SK-N-SH treated with all-trans-retinoic acid at 6 μM for 48 hours (cell line): ENCODE measurements around the gene PIK3R6.
"Not testable (repeated sequence)": the region's sequence is repeated elsewhere in the genome, so short reads cannot be mapped to it uniquely, and the experiment has no call there.

Experiments used
- ATAC-seq: fragments of 200-7000 bp; cut with Tn5 transposase; 3 replicates; pipeline ENCODE4 v1.9.1; 2020; ENCODE audit warnings: mild to moderate bottlenecking, moderate library complexity
- BACH2 ChIP-seq: fragments of 250-450 bp; sonication (Bioruptor Pico); IDR thresholded peaks from 2 replicates; pipeline ENCODE4 v1.9.0; 2021; ENCODE audit warnings: mild to moderate bottlenecking, borderline replicate concordance
- CSDC2 ChIP-seq: fragments of 250-450 bp; sonication (Bioruptor Pico); IDR thresholded peaks from 2 replicates; pipeline ENCODE4 v1.5.0; 2020; ENCODE audit warnings: mild to moderate bottlenecking, moderate library complexity
- ESRRG ChIP-seq: fragments of 250-450 bp; sonication (Bioruptor Pico); IDR thresholded peaks from 2 replicates; pipeline ENCODE4 v1.6.1; 2021; ENCODE audit warnings: mild to moderate bottlenecking
- GLIS3 ChIP-seq: fragments of 250-450 bp; sonication (Bioruptor Pico); IDR thresholded peaks from 2 replicates; pipeline ENCODE4 v1.5.0; 2020; ENCODE audit warnings: mild to moderate bottlenecking, moderate library complexity
- ISL1 ChIP-seq: fragments of 250-450 bp; sonication (Bioruptor Pico); IDR thresholded peaks from 2 replicates; pipeline ENCODE4 v2.1.2; 2022; ENCODE audit warnings: mild to moderate bottlenecking, moderate library complexity
- OSR1 ChIP-seq: fragments of 250-450 bp; sonication (Bioruptor Pico); IDR thresholded peaks from 2 replicates; pipeline ENCODE4 v1.8.0; 2022; ENCODE audit warnings: moderate library complexity, mild to moderate bottlenecking, inconsistent platforms
- PPARA ChIP-seq: fragments of 250-450 bp; sonication (Bioruptor Pico); IDR thresholded peaks from 2 replicates; pipeline ENCODE4 v1.5.0; 2020; ENCODE audit warnings: mild to moderate bottlenecking, borderline replicate concordance
- SNAI2 ChIP-seq: fragments of 250-450 bp; sonication (Bioruptor Pico); IDR thresholded peaks from 2 replicates; pipeline ENCODE4 v1.5.0; 2020; ENCODE audit warnings: mild to moderate bottlenecking, moderate library complexity
- TCF4 ChIP-seq: fragments of 250-450 bp; sonication (Bioruptor Pico); IDR thresholded peaks from 2 replicates; pipeline ENCODE4 v1.8.0; 2021; ENCODE audit warnings: mild to moderate bottlenecking, moderate library complexity, borderline replicate concordance
- TOX ChIP-seq: fragments of 250-450 bp; sonication (Bioruptor Pico); IDR thresholded peaks from 2 replicates; pipeline ENCODE4 v1.8.0; 2021; ENCODE audit warnings: mild to moderate bottlenecking, moderate library complexity, borderline replicate concordance
- ZC3H10 ChIP-seq: fragments of 250-450 bp; sonication (Bioruptor Pico); IDR thresholded peaks from 2 replicates; pipeline ENCODE4 v1.5.1; 2021; ENCODE audit warnings: mild to moderate bottlenecking, moderate library complexity
- ZFP3 ChIP-seq: fragments of 250-450 bp; sonication (Bioruptor Pico); IDR thresholded peaks from 2 replicates; pipeline ENCODE4 v1.5.0; 2020; ENCODE audit warnings: mild to moderate bottlenecking, moderate library complexity
- ZNF565 ChIP-seq: fragments of 450-650 bp; formaldehyde crosslinking; conservative IDR thresholded peaks from 2 replicates; pipeline ENCODE4 v1.5.0; 2020; ENCODE audit warnings: low read depth, mild to moderate bottlenecking, moderate library complexity
- ZNF70 ChIP-seq: fragments of 450-650 bp; formaldehyde crosslinking; IDR thresholded peaks from 2 replicates; pipeline ENCODE4 v1.5.0; 2020; ENCODE audit warnings: mild to moderate bottlenecking, moderate library complexity
- ZNF8 ChIP-seq: fragments of 450-650 bp; formaldehyde crosslinking; IDR thresholded peaks from 2 replicates; pipeline ENCODE4 v1.5.0; 2020; ENCODE audit warnings: mild to moderate bottlenecking, moderate library complexity
- TF ChIP-seq, protein P1 (sequence below): fragments of 250-450 bp; sonication (Bioruptor Pico); IDR thresholded peaks from 2 replicates; pipeline ENCODE4 v1.5.1; 2020; ENCODE audit warnings: low read depth, mild to moderate bottlenecking, moderate library complexity
- TF ChIP-seq, protein P2 (sequence below): fragments of 250-450 bp; sonication (Bioruptor Pico); IDR thresholded peaks from 2 replicates; pipeline ENCODE4 v1.5.1; 2021; ENCODE audit warnings: mild to moderate bottlenecking, moderate library complexity
- TF ChIP-seq, protein P3 (sequence below): fragments of 250-450 bp; sonication (Bioruptor Pico); IDR thresholded peaks from 2 replicates; pipeline ENCODE4 v1.8.0; 2021; ENCODE audit warnings: low read depth, mild to moderate bottlenecking, moderate library complexity, borderline replicate concordance
- TF ChIP-seq, protein P4 (sequence below): fragments of 250-450 bp; sonication (Bioruptor Pico); IDR thresholded peaks from 2 replicates; pipeline ENCODE4 v1.5.0; 2020; ENCODE audit warnings: mild to moderate bottlenecking, moderate library complexity

PIK3R6 gene

DNA sequence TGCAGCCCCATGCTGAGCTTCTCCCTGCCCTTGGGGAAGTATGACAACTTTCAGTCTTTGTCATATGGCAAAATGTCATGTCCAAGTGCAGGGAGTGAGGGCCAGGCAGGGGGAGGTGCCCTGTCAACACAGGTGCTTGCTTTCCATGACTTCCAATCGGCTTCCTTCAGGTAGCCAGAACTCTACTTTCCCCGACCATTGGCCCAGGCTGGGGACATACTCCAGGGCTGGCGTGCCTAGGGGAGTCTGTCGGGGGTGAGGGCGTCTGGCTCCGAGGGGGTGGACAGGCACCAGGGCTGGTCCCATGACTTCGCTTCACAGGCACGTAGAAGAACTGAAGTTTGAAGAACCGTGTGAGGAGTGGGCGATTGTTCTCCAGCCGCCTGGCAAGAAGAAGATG is 19.8 kb upstream of the PIK3R6 start:
- TF ChIP-seq ESRRG (no peak), OSR1 (CRISPR knock-in tag) (no peak), CSDC2 (CRISPR knock-in tag) (no peak), TCF4 (CRISPR knock-in tag) (no peak), ZNF8 (CRISPR knock-in tag) (no peak), TOX (no peak), SNAI2 (CRISPR knock-in tag) (no peak), ZNF70 (CRISPR knock-in tag) (no peak), ISL1 (no peak), BACH2 (CRISPR knock-in tag) (no peak), ZC3H10 (CRISPR knock-in tag) (no peak), GLIS3 (CRISPR knock-in tag) (no peak)
- TF ChIP-seq, protein P1, sequence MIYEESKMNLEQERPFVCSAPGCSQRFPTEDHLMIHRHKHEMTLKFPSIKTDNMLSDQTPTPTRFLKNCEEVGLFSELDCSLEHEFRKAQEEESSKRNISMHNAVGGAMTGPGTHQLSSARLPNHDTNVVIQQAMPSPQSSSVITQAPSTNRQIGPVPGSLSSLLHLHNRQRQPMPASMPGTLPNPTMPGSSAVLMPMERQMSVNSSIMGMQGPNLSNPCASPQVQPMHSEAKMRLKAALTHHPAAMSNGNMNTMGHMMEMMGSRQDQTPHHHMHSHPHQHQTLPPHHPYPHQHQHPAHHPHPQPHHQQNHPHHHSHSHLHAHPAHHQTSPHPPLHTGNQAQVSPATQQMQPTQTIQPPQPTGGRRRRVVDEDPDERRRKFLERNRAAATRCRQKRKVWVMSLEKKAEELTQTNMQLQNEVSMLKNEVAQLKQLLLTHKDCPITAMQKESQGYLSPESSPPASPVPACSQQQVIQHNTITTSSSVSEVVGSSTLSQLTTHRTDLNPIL (CRISPR knock-in tag) = no peak
- TF ChIP-seq, protein P2, sequence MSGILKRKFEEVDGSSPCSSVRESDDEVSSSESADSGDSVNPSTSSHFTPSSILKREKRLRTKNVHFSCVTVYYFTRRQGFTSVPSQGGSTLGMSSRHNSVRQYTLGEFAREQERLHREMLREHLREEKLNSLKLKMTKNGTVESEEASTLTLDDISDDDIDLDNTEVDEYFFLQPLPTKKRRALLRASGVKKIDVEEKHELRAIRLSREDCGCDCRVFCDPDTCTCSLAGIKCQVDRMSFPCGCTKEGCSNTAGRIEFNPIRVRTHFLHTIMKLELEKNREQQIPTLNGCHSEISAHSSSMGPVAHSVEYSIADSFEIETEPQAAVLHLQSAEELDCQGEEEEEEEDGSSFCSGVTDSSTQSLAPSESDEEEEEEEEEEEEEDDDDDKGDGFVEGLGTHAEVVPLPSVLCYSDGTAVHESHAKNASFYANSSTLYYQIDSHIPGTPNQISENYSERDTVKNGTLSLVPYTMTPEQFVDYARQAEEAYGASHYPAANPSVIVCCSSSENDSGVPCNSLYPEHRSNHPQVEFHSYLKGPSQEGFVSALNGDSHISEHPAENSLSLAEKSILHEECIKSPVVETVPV (CRISPR knock-in tag) = no peak
- TF ChIP-seq, protein P3, sequence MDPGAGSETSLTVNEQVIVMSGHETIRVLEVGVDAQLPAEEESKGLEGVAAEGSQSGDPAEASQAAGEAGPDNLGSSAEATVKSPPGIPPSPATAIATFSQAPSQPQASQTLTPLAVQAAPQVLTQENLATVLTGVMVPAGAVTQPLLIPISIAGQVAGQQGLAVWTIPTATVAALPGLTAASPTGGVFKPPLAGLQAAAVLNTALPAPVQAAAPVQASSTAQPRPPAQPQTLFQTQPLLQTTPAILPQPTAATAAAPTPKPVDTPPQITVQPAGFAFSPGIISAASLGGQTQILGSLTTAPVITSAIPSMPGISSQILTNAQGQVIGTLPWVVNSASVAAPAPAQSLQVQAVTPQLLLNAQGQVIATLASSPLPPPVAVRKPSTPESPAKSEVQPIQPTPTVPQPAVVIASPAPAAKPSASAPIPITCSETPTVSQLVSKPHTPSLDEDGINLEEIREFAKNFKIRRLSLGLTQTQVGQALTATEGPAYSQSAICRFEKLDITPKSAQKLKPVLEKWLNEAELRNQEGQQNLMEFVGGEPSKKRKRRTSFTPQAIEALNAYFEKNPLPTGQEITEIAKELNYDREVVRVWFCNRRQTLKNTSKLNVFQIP (CRISPR knock-in tag) = no peak
- TF ChIP-seq, protein P4, sequence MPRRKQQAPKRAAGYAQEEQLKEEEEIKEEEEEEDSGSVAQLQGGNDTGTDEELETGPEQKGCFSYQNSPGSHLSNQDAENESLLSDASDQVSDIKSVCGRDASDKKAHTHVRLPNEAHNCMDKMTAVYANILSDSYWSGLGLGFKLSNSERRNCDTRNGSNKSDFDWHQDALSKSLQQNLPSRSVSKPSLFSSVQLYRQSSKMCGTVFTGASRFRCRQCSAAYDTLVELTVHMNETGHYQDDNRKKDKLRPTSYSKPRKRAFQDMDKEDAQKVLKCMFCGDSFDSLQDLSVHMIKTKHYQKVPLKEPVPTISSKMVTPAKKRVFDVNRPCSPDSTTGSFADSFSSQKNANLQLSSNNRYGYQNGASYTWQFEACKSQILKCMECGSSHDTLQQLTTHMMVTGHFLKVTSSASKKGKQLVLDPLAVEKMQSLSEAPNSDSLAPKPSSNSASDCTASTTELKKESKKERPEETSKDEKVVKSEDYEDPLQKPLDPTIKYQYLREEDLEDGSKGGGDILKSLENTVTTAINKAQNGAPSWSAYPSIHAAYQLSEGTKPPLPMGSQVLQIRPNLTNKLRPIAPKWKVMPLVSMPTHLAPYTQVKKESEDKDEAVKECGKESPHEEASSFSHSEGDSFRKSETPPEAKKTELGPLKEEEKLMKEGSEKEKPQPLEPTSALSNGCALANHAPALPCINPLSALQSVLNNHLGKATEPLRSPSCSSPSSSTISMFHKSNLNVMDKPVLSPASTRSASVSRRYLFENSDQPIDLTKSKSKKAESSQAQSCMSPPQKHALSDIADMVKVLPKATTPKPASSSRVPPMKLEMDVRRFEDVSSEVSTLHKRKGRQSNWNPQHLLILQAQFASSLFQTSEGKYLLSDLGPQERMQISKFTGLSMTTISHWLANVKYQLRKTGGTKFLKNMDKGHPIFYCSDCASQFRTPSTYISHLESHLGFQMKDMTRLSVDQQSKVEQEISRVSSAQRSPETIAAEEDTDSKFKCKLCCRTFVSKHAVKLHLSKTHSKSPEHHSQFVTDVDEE (CRISPR knock-in tag) = no peak
- no peak for ATAC-seq

DNA sequence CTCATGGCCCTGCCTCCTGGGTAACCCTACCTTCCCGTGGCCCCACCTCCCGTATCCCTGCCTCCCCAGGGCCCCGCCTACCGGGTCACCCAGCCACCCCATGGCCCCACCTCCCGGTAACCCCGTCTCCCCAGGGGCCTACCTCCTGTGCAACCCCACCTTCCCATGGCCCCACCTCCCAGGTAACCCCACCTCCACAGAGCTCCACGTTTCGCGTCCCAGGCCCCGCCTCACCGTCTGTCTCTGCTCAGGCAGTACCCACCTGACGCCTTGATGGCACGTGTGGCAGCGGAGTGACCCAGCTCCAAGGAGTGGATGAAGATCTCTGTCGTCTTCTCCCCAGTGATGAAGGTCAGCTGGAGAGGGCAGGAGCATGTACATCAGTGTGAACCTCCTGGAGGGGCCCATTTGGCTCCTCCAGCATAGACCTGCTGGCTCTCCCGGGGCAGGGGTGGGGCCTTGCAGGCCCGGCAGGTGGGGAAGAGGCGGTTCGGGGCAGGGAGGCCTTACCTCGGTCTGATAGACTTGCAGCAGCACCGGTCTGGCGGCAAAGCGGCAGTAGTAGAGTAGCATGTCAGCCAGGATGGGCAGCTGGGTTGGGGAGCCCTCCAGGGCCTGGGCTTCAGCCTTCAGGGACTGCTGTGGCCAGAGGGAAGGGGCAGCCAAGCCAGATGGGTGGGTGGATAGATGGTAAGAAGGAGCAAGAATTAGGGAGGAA is 18.7 kb upstream of the PIK3R6 start:
- no peak for ATAC-seq
- TF ChIP-seq TOX = no peak
- no peak for TF ChIP-seq ZNF565
- no peak for TF ChIP-seq BACH2 (CRISPR knock-in tag)

DNA sequence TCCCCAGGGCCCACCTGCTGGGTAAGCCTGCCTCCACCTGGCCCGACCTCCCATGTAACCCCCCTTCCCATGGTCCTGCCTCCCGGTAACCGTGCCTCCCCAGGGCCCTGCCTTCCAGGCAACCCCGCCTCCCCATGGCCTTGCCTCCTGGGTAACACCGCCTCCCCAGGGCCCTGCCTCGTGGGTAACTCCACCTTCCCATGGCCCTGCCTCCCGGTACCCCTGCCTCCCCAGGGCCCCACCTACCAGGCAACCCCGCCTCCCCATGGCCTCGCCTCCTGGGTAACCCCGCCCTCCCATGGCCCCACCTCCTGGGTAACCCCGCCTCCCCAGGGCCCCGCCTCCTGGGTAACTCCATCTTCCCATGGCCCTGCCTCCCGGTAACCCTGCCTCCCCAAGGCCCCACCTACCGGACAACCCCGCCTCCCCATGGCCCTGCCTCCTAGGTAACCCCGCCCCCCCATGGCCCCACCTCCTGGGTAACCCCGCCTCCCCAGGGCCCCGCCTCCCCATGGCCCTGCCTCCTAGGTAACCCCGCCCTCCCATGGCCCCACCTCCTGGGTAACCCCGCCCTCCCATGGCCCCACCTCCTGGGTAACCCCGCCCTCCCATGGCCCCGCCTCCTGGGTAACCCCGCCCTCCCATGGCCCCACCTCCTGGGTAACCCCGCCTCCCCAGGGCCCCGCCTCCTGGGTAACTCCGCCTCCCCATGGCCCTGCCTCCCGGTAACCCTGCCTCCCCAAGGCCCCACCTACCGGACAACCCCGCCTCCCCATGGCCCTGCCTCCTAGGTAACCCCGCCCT is 17.9 kb upstream of the PIK3R6 start:
- ATAC-seq = not testable (repeated sequence)

DNA sequence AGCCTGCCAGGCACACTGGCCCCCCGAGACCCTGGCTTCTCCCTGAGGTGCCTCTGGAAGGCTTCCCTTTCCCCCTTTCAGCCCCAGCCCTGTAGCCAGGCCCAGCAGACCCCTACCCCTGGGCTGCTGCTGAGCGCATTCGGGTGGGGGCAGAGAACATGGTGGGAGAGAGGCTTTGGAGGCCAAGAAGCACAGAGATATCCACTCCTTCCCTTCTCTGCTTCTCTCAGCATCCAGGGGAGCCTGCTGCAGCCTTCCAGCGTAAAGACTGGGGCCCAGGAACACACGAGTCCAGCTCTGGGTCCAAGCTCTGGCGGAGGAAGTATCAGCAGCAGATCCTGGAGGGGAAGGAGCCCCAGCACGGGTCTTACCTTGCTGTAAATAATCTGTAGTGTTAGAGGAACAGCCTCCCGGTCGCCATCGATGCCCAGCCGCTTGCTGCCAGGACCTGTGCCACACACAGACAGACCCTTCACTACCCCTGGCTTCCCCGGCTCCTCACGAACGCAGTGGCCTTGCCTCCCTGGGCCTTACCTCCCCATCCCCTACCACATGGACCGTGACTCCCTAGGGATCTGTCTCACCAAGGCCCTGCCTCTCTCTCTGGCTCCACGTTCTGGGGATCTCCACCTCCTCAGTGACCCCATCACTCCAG is 17.0 kb upstream of the PIK3R6 start:
- ATAC-seq = no peak
- TF ChIP-seq ZC3H10 (CRISPR knock-in tag) (no peak), TCF4 (CRISPR knock-in tag) (no peak), ESRRG (no peak), SNAI2 (CRISPR knock-in tag) (no peak), PPARA (no peak), OSR1 (CRISPR knock-in tag) (no peak), ZNF70 (CRISPR knock-in tag) (no peak), GLIS3 (CRISPR knock-in tag) (no peak), ZFP3 (CRISPR knock-in tag) (no peak)
- TF ChIP-seq, protein P2 (CRISPR knock-in tag) = no peak
- TF ChIP-seq, protein P4 (CRISPR knock-in tag) = no peak
- TF ChIP-seq, protein P3 (CRISPR knock-in tag) = no peak
